ENCODE results near the gene FBXW11.
A peak's percentile ranks its signal among the peaks of the same experiment; 100 is the strongest.
"Not testable (repeated sequence)": the region's sequence is repeated elsewhere in the genome, so short reads cannot be mapped to it uniquely, and the experiment has no call there.

Gene FBXW11

DNA sequence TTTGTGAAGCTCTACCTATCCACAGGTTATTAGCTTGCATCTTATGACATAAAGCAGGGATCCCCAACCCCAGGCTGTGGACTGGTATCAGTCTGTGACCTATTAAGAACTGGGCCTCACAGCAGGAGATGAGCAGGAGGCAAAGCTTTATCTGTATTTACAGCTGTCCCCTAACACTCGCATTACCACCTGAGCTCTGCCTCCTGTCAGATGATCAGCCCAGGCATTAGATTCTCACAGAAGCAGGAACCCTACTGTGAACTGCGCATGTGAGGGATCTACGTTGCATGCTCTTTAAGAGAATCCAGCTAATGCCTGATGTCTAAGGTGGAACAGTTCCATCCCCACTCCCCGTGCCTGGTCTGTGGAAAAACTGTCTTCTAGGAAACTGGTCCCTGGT is 19.7 kb downstream of the FBXW11 start:
- DNase-seq (ENCODE audit: low read depth in 2 of 3, low spot score in 2 of 3), result no peak

DNA sequence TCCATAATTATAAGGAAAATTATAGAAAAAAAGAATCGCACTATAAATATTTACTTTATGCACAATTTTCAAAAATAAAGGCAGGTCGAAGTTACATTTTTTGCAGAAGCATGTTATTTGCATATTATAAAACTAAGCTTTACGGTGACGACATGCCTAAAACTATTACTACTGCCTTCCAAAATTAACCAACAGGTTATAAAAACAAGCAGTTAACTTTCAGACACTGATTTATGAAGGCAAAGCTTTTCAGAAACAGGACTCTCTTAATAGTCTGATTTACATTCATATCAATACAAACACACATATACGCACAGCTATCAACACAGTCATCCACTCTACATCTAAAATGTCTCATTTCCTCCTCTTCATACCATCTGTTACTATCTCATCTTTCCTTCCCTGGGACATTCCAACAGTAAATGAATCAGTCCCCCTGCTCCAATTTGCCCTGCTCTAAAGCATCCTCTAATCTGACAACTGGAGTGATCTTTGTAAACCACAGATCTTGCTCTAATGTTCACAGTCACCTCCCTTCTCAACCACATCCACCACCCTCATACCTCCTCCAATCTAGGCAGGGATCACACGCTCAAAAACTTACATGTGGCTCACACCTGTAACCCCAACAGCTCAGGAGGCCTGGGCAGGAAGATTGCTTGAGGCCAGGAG is 21.6 kb downstream of the FBXW11 start:
- DNase-seq (ENCODE audit: low read depth in 2 of 3, low spot score in 2 of 3), result no peak

DNA sequence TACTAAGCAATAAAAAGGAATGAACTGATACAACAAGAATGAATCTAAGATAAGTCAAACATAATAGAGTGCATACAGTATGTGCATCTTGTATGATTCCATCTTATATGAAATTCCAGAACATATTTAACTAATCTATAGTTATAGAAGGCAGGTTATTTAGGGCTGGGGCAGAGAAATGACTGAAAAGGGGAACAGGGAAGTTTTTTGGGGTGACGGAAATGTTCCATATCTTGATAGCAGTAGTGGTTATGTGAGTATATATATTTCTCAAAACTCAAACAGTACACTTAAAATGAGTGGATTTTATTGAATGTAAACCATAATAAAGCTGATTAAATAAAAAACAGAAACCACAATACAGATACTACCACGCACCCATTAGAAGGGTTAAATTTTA is 24.6 kb downstream of the FBXW11 start:
- DNase-seq (ENCODE audit: low read depth in 2 of 3, low spot score in 2 of 3), result no peak

- no peak for DNase-seq (ENCODE audit: low read depth in 2 of 3, low spot score in 2 of 3)
Observed at GRCh38 chr5:171980792-171981191, 25.6 kb downstream of the FBXW11 start.

DNA sequence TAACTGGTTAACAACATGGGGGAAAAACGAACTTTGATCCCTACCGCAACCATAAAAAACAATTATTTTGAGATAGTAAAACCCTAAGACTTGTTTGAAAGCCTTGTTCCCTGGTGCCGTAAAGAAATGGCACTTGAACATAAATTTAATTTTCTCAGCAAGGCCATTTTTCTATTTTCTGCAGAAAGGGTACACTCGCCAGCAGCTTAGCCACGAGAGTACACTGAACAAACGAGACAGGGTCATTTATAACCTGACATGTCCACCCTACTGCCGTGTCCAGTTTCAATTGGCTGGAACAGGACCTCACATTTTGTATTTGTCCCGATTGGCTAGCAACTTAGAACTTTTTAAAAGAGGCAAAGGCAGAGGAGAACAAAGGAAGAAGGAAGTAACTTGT is 26.8 kb downstream of the FBXW11 start:
- no peak for DNase-seq (ENCODE audit: low read depth in 2 of 3, low spot score in 2 of 3)

DNA sequence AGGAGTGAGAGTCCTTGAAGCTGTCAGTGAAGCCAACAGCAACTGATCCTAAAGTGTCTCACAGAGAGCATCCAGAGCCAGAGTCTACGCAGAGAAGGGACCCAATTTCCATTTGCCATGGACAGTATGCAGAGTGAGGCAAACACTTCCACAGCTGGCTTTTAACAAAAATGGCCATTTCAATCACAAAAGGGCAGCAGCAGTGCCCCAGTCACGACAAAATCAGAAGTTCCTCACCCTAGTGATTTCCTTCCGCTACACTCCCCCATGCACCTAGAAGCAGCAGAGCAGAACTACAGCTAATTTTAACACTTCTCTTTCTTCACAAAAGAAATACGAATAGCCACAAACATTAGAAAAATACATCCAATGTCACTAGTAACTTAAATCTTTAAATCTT is 27.9 kb downstream of the FBXW11 start:
- no peak for DNase-seq (ENCODE audit: low read depth in 2 of 3, low spot score in 2 of 3)

DNA sequence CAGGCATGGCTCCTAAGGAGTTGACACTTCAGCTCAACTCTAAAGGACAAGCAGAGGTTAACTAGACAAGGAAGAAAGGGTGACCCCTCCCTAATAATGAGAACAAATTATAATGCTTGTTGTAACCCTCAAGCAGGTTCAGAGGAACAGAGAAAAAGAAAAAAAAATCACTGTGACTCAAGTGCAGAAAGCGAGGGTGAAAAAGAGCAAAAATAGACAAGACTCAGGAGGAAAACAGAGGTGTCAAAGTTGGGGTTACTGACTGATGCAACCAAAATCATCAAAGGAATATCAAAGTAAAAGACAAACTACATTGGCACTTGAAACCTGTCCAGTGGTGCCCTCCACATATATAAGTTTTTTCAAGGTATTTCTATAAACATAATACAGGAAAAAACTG is 28.4 kb downstream of the FBXW11 start:
- no peak for DNase-seq (ENCODE audit: low read depth in 2 of 3, low spot score in 2 of 3)

DNA sequence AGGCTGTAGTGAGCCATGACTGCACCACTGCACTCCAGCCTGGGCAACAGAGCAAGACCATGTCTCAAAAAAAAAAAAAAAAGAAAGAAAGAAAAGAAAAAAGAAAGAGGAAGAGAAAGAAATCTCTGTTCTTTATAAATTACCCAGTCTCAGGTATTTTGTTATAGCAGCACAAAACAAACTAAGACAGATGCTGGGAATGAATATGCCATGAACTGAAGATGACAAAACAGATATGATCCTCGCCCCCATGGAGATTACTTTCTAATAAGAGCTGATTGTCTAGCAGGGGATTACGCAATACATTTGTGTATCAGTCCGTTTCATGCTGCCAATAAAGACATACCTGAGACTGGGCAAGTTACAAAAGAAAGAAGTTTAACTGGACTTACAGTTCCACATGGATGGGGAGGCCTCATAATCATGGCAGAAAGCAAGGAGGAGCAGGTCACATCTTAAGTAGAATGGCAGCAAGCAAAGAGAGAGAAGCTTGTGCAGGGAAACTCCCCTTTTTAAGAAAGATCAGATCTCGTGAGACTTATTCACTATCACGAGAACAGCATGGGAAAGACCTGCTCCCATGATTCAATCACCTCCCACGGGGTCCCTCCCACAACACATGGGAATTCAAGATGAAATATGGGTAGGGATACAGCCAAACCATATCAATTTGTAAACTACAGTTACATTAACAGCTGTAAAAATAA is 29.0 kb downstream of the FBXW11 start:
- DNase-seq (ENCODE audit: low read depth in 2 of 3, low spot score in 2 of 3), result not testable (repeated sequence)

DNA sequence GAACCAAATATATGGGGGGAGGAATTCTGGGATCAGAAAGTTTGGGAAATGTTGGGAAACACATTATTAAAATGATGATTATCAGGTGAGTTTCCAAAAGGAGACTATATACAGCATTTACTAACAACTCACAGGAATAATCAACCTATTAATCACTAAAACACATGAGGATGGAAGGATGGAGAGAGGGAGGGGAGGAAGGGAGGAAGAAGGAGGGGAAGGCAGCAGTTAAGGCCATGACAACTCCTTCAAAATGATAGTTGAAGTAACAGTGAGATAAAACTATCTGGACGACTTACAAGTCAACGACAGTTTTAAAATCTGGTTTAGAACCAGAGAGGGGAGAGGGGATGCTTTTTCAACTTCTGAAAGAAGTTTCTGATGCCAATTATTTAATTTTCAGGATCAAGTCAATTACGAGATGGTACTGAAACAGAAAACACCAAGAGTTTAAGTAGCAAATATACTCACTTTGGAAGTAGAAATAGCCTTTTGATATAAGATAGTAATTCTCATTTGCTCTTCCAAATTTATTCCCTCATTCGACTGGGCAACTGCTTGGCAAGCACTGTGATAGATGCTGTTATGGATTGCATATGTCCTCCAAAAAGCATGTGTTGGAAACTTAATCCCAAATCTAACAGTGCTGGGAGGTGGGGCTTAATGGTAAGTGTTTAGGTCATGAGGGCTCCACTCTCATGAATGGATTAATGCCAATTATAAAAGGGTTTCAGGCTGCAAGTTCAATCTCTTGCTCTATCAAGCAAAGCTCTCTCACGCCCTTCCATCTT is 30.4 kb downstream of the FBXW11 start:
- DNase-seq (ENCODE audit: low read depth in 2 of 3, low spot score in 2 of 3), result no peak

DNA sequence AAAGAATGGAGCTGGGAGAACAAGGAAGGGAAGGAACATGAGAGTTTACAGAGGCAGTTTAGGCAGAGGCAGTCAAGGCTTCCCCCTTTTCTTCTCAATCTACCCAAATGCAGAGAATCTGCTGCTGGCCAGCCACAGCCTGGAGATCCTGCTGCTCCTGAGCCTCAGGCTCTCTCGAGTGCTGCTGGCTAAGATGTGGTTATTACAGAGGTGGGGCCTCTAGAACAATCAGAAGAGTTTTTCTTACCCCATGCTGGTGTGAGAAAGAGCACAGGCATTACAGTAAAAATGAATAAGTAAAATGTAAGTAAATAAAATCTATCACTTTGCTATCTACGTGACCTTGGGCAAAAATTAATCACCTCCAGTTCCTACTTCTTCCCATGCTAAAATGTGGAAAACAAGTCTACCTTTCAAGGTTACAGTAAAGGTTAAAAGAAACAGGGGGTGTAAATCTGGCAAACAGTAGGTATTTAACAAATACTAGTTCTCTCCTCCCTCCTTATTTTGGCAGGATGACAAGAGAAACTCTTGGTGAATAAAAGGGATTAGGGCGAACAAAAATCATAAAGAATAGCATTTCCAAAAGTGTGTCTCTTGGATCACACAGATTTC is 31.1 kb downstream of the FBXW11 start:
- DNase-seq (ENCODE audit: low read depth in 2 of 3, low spot score in 2 of 3), result no peak

GRCh38 chr5:171970826-171971225 is 35.6 kb downstream of the FBXW11 start:
- no peak for DNase-seq (ENCODE audit: low read depth in 2 of 3, low spot score in 2 of 3)

GRCh38 chr5:171969288-171969880 is 37.1 kb downstream of the FBXW11 start:
- DNase-seq (ENCODE audit: low read depth in 2 of 3, low spot score in 2 of 3), result no peak

- DNase-seq (ENCODE audit: low read depth in 2 of 3, low spot score in 2 of 3), result no peak
Observed at GRCh38 chr5:171968531-171968930, 37.9 kb downstream of the FBXW11 start.

- no peak for DNase-seq (ENCODE audit: low read depth in 2 of 3, low spot score in 2 of 3)
Observed at GRCh38 chr5:171966964-171967363, 39.5 kb downstream of the FBXW11 start.

DNA sequence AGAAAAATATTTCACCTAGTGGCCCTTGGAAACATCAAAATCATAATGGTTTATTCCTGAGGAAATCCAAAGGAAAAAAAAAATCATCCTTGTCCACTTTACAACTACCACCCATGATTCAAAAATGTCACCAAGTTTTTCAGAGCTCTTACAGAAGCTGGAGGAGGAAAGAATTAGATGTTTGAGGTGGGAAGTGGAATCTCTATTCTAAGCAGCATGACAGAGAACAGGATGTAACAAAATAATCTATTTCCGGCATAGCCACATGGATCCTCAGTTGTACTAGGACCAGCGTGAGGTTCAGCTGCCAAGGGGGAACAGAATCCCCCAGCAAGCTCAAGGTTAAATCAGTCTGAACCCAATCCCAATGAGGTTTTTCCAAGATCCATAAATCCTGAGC is 40.2 kb downstream of the FBXW11 start:
- no peak for DNase-seq (ENCODE audit: low read depth in 2 of 3, low spot score in 2 of 3)

GRCh38 chr5:171965745-171966144 is 40.7 kb downstream of the FBXW11 start:
- DNase-seq (ENCODE audit: low read depth in 2 of 3, low spot score in 2 of 3), result no peak

- DNase-seq (ENCODE audit: low read depth in 2 of 3, low spot score in 2 of 3), result no peak
Observed at GRCh38 chr5:171963416-171963815, 43.0 kb downstream of the FBXW11 start.

GRCh38 chr5:171961117-171961516 is 45.3 kb downstream of the FBXW11 start:
- no peak for DNase-seq (ENCODE audit: low read depth in 2 of 3, low spot score in 2 of 3)

- DNase-seq (ENCODE audit: low read depth in 2 of 3, low spot score in 2 of 3), result peak; percentile 12 to 41 (median 40)
Observed at GRCh38 chr5:171957591-171958251, 48.7 kb downstream of the FBXW11 start.

DNA sequence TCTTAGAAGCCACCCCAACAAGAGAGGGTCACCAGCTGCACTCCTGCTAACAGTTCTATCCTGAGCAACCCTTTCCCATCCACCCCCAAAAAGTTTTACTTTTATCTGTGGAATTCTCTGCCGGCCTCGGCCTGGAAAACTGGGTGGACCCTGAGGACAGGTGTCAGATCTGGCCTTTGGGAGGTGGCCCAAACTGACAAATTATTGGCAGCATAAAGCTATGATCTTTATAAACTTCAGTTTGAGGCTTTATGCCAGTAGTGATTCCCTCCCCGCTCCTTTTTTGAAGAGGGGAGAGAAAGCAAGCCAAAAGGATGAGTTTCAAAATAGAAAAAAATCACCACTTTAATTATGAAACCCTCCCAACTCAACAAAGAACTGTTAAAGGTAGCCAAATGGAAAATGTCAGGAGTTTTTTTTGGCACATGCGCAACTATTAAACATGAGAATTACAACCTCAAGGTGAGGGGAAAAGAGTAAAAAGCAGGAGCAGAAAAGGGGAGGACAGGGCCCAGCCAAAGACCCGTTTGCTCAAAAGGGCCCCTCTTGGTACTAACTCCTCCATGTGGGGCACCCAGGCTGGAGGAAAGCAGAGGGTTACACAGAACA is 49.4 kb downstream of the FBXW11 start:
- no peak for DNase-seq (ENCODE audit: low read depth in 2 of 3, low spot score in 2 of 3)
